Measurements from ENCODE around the gene AKAP13.

GRCh38 chr15:85779249-85779648 lies 398.8 kb downstream of the AKAP13 start:
- TF ChIP-seq, protein P1, sequence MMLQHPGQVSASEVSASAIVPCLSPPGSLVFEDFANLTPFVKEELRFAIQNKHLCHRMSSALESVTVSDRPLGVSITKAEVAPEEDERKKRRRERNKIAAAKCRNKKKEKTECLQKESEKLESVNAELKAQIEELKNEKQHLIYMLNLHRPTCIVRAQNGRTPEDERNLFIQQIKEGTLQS (IDR thresholded peaks at IDR 0.05; ENCODE audit: insufficient read depth, low read depth, low read length) = no peak
- TF ChIP-seq TBP (IDR thresholded peaks at IDR 0.05; ENCODE audit: low read depth, low read length) = no peak
- TF ChIP-seq, protein P2, sequence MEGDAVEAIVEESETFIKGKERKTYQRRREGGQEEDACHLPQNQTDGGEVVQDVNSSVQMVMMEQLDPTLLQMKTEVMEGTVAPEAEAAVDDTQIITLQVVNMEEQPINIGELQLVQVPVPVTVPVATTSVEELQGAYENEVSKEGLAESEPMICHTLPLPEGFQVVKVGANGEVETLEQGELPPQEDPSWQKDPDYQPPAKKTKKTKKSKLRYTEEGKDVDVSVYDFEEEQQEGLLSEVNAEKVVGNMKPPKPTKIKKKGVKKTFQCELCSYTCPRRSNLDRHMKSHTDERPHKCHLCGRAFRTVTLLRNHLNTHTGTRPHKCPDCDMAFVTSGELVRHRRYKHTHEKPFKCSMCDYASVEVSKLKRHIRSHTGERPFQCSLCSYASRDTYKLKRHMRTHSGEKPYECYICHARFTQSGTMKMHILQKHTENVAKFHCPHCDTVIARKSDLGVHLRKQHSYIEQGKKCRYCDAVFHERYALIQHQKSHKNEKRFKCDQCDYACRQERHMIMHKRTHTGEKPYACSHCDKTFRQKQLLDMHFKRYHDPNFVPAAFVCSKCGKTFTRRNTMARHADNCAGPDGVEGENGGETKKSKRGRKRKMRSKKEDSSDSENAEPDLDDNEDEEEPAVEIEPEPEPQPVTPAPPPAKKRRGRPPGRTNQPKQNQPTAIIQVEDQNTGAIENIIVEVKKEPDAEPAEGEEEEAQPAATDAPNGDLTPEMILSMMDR (IDR thresholded peaks at IDR 0.05; ENCODE audit: control extremely low read depth in 1 of 3, insufficient read depth in 1 of 3, low read depth in 1 of 3, low read length in 3 of 3) = no peak
- TF ChIP-seq EZH2 (IDR thresholded peaks at IDR 0.05; ENCODE audit: low read depth, low read length, severe bottlenecking) = no peak
- TF ChIP-seq TCF12 (IDR thresholded peaks at IDR 0.05; ENCODE audit: low read depth, low read length) = no peak
- TF ChIP-seq RFX5 (IDR thresholded peaks at IDR 0.05; ENCODE audit: borderline replicate concordance, low read depth, low read length) = no peak
- TF ChIP-seq, protein P3, sequence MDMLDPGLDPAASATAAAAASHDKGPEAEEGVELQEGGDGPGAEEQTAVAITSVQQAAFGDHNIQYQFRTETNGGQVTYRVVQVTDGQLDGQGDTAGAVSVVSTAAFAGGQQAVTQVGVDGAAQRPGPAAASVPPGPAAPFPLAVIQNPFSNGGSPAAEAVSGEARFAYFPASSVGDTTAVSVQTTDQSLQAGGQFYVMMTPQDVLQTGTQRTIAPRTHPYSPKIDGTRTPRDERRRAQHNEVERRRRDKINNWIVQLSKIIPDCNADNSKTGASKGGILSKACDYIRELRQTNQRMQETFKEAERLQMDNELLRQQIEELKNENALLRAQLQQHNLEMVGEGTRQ (IDR thresholded peaks at IDR 0.05; ENCODE audit: low read length) = no peak
- no peak for TF ChIP-seq ASH2L (IDR thresholded peaks at IDR 0.05; ENCODE audit: low read length)
- TF ChIP-seq FOSL1 (IDR thresholded peaks at IDR 0.05; ENCODE audit: insufficient read depth, low read depth, low read length) = no peak
- TF ChIP-seq SP2 (IDR thresholded peaks at IDR 0.05; ENCODE audit: low read length) = no peak
- TF ChIP-seq GTF2F1 (IDR thresholded peaks at IDR 0.05; ENCODE audit: borderline replicate concordance, low read depth, low read length) = no peak
- TF ChIP-seq CBX8 (IDR thresholded peaks at IDR 0.05; ENCODE audit: borderline replicate concordance, low read depth, low read length) = no peak

Data from H1 (cell line).